ENCODE data around the gene CCDC91.
"Not testable (repeated sequence)": the region's sequence is repeated elsewhere in the genome, so short reads cannot be mapped to it uniquely, and the experiment has no call there.

The CCDC91 gene

DNA sequence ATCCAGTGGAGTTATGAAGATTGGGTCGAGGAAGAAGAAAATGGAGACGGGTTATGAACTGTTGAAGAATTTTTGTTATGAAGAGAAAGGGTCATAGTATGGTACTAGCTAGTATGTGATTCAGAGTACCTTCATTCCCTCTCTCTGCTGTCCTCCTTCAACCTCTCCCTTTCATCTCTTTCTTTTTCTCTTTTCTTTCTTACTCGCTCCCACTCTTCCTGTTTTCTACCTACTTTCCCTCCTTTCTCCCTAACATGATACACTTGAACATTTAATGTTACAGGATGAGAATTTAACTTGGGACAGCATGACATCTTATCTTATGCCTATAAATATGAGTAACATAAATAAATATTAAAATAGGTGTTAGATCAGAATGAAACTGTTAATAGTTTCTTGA, 112.9 kb downstream of the CCDC91 start:
- no peak for DNase-seq

- DNase-seq: no peak
Measured at GRCh38 chr12:28306535-28306934, 116.3 kb downstream of the CCDC91 start.

GRCh38 chr12:28308891-28309290, 118.6 kb downstream of the CCDC91 start:
- DNase-seq: no peak

GRCh38 chr12:28313631-28314030, 123.4 kb downstream of the CCDC91 start:
- peak; percentile 32 for DNase-seq

DNA sequence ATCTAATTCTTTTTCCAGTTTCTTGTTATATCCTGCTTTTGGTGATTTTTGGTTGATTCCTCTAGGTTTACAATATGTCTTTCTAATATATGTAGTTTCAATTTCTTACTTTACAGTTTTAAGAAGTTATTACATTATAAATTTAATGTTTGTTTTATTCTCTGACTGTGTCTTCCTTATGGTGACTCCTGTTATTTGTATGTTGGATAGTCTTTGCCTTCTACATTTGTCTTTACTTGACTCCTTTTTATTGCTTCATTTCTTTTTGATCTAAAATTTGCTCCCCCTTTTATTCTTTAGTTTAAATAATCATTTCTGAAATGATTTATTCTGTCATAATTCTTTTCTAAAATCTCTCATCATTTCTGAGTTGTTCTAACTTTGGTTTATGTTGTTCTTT, 125.8 kb downstream of the CCDC91 start:
- DNase-seq: no peak

- DNase-seq: no peak
Measured at GRCh38 chr12:28318273-28318672, 128.0 kb downstream of the CCDC91 start.

DNA sequence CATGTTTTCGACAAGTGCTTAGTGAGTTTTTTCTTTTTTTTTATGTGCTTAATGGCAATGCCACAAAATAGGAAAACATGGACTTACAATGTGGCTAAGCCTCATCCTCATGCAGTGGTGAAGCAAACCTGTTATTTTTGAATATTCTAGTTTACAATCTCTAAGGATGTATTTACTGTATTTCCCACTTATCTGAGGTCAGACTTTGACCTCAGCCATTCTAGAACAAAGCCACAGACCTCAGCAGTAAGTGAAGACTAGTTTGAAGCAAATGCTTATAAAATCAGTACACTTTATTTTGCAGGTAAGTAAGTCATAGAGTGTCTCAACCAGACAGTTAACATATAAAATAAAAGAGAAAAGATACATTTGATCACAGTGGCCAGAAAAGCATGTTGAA, 130.1 kb downstream of the CCDC91 start:
- no peak for DNase-seq

- DNase-seq: no peak
Measured at GRCh38 chr12:28327722-28328121, 137.5 kb downstream of the CCDC91 start.

GRCh38 chr12:28328967-28329366, 138.7 kb downstream of the CCDC91 start:
- no peak for DNase-seq

GRCh38 chr12:28329727-28330126, 139.5 kb downstream of the CCDC91 start:
- DNase-seq: not testable (repeated sequence)

- DNase-seq: not testable (repeated sequence)
Measured at GRCh38 chr12:28330232-28330631, 140.0 kb downstream of the CCDC91 start.

GRCh38 chr12:28331130-28331529, 140.9 kb downstream of the CCDC91 start:
- no peak for DNase-seq

DNA sequence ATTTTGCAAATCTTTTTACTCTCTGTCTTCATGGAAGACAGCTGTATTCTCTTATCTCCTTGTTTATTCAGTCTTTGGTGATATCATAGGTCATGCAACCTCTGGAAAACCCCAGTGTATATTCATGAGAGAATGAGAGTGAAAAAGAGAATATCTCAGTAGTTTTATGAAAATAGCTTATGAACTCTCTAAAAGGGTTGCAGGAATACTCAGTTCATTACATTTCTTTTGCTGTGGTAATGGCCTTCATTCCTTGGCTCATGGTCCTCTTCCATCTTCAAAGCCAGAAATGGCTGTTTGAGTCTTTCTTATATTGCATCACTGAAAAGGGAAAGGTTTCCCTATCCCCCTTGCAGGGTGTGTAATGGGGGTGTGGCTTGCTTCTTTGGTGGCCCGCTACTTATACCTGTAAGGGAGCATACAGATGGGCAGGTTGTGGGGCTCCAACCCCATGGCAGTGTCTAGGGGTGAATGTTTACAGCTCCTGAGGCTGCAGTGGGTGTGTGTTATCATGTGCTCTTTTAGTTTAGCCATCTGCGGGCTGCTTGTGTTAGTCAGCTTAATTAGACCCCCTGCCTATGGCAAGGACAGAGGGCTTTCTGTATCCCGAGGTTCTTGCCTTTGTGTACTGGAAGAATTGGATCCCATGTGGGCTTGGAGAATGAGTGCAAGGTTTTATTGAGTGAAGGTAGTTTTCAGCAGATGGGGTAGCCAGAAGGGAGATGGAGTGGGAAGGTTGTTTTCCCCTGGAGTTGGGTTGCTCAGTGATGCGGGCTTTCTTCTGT, 150.2 kb downstream of the CCDC91 start:
- DNase-seq: peak; percentile 5

- DNase-seq: no peak
Measured at GRCh38 chr12:28343713-28344112, 153.5 kb downstream of the CCDC91 start.

DNA sequence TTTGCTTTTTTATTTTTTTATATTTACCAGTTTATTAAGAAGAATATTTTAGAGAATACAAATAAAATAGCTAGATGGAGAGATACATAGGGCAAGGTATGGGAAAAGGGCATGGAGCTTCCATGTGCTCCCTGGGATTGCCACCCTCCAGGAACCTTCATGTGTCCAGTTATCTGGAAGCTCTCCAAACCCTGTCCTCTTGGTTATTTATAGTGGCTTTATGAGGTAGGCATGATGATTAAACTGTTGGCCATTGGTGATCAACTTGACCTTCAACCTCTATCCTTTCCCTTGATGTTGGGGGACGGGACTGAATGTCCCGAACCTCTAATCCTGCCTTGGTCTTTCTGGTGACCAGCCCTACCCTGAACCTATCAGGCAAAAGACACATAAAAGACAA, 156.3 kb downstream of the CCDC91 start:
- no peak for DNase-seq

- no peak for DNase-seq
Measured at GRCh38 chr12:28349196-28349595, 158.9 kb downstream of the CCDC91 start.

GRCh38 chr12:28350502-28350901, 160.2 kb downstream of the CCDC91 start:
- no peak for DNase-seq

- no peak for DNase-seq
Measured at GRCh38 chr12:28351414-28351813, 161.2 kb downstream of the CCDC91 start.

DNA sequence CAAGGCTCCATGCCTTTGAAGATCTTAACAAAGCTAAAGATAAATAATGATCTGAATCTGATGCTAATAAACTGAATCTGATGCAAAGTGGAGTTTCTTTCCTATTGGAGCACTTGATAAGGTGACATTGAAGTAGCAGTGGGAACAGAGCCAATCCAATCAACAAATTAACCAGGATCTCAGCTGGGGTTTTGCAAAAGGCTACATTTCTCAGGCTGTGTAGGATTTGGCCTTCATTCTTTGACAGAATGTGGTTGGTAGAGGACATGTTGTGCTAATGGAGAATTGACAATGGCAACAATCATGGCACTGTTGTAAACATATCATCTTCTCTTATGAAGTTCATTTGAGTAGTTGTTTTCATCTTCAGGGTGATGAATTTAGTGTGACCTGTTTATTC, 164.9 kb downstream of the CCDC91 start:
- no peak for DNase-seq

DNA sequence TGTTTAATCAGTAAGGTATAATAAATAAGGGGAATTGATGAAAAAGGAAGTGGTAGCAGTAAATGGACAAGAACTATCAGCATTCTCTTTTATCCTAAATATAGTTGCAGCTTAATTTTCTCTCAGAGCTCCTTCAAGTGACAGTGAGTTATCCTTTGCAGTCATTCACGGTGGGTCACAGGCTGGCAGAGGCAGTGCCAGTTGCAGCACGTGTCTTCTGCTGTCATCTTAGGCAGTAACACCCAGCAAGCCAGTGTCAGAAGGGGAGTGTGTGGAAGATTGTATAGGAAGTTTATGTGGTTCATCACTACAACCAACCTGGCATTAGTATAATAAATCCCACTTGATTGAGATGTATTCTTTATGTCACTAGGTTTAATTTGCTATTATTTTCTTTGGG, 170.0 kb downstream of the CCDC91 start:
- no peak for DNase-seq

DNA sequence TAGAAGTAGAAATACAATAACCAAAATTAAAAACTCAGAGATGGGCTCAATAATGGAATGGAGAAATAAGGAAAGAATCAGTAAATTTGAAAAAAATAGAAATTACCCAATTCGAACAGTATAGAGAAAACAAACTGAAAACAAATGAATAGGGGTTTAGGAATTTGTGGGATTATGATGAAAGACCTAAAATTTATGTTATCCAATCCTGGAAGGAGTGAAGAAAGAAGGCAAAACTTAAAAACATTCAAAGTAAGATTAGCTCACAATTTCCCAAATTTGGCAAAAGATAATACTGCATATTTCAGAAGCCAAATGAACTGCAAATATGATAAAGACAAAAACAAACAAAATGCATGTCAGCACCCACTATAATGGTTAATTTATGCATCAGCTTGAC, 177.1 kb downstream of the CCDC91 start:
- no peak for DNase-seq

DNA sequence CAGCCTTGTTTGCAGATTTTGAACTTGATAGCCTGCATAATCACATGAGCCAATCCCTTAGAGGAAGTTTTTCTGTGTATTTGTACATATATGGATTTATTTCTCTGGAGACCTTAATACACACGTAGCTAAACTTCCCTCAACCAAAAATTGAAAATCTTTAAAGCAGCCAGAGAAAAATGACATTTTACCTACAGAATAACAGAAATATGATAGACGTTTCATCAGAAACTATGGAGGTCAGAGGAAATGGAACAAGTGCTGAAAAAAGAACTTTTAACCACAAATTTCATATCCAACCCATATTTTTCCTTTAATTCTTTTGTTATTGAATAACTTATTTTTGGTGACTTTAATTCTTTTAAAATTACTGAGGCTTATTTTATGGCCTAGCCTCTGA, 177.7 kb downstream of the CCDC91 start:
- DNase-seq: no peak

- DNase-seq: no peak
Measured at GRCh38 chr12:28369483-28369882, 179.2 kb downstream of the CCDC91 start.

GRCh38 chr12:28374556-28374955, 184.3 kb downstream of the CCDC91 start:
- peak; percentile 55 for DNase-seq

DNA sequence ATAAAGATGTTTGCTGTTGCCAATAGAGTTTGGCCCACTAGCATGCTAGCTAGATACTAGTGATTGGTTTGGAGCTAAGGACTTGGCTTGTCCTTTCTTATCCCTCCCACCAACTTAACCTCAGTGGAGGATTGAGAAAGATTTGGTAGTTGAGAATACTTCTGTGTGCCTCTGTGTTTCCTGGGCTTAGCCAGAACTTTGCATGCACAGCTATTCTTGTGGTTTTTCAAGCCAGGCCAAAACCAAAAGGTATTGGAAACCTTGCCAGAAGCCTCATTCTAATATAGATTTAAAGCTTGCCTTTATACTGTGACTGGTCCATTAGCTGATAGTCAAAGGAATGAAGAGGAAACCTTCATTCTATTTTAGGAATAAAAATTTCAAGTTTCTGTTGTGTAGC, 188.5 kb downstream of the CCDC91 start:
- peak; percentile 81 for DNase-seq

Measured in fibroblast of skin of right quadriceps (primary cell).